Measurements from ENCODE around the gene BCAM.

Gene BCAM

GRCh38 chr19:44808463-44809371 is at the start of gene BCAM:
Gene BCAM (plus strand): TSS chr19:44809103. CDS start chr19:44809125, 22 bp downstream.
- TF ChIP-seq USF1 (IDR thresholded peaks at IDR 0.05) (no peak), RAD21 (IDR thresholded peaks at IDR 0.05; ENCODE audit: low read depth) (no peak), TCF12 (IDR thresholded peaks at IDR 0.05; ENCODE audit: low read depth) (peak; percentile 43; the same call in 1 of the 2 replicates), CREB1 (IDR thresholded peaks at IDR 0.05; ENCODE audit: low read depth) (no peak), NFIC (IDR thresholded peaks at IDR 0.05) (peak; percentile 90), MAX (IDR thresholded peaks at IDR 0.05) (peak; percentile 27; the same call in 1 of the 2 replicates), ZBTB7A (IDR thresholded peaks at IDR 0.05; ENCODE audit: low read depth) (peak; percentile 72), TEAD4 (IDR thresholded peaks at IDR 0.05) (peak; percentile 41; the same call in 1 of the 2 replicates), EGR1 (IDR thresholded peaks at IDR 0.05) (0 out of 2 replicates have a peak, but pooled peaks have one; percentile 42), YY1 (IDR thresholded peaks at IDR 0.05; ENCODE audit: low read depth) (no peak; the same call in 1 of the 2 replicates), EP300 (IDR thresholded peaks at IDR 0.05; ENCODE audit: borderline replicate concordance) (peak; percentile 46; the same call in 1 of the 2 replicates), TAF1 (IDR thresholded peaks at IDR 0.05; ENCODE audit: low read depth) (peak; percentile 54; the same call in 1 of the 2 replicates)

GRCh38 chr19:44762038-44762437 is 46.9 kb upstream of the BCAM start:
- TF ChIP-seq TAF1 (IDR thresholded peaks at IDR 0.05; ENCODE audit: low read depth) (no peak), CREB1 (IDR thresholded peaks at IDR 0.05; ENCODE audit: low read depth) (no peak), TCF12 (IDR thresholded peaks at IDR 0.05; ENCODE audit: low read depth) (no peak), FOXM1 (IDR thresholded peaks at IDR 0.05; ENCODE audit: borderline replicate concordance, low read depth) (no peak), EP300 (IDR thresholded peaks at IDR 0.05; ENCODE audit: borderline replicate concordance) (no peak), NFIC (IDR thresholded peaks at IDR 0.05) (no peak), USF1 (IDR thresholded peaks at IDR 0.05) (no peak), CEBPB (IDR thresholded peaks at IDR 0.05) (no peak), REST (IDR thresholded peaks at IDR 0.05; ENCODE audit: low read depth) (no peak), ZBTB7A (IDR thresholded peaks at IDR 0.05; ENCODE audit: low read depth) (no peak), TEAD4 (IDR thresholded peaks at IDR 0.05) (no peak), EGR1 (IDR thresholded peaks at IDR 0.05) (no peak), YY1 (IDR thresholded peaks at IDR 0.05; ENCODE audit: low read depth) (no peak), MAX (IDR thresholded peaks at IDR 0.05) (no peak), RAD21 (IDR thresholded peaks at IDR 0.05; ENCODE audit: low read depth) (no peak)

- TF ChIP-seq CREB1 (IDR thresholded peaks at IDR 0.05; ENCODE audit: low read depth) (no peak), NFIC (IDR thresholded peaks at IDR 0.05) (no peak), TCF12 (IDR thresholded peaks at IDR 0.05; ENCODE audit: low read depth) (no peak), EGR1 (IDR thresholded peaks at IDR 0.05) (no peak), CEBPB (IDR thresholded peaks at IDR 0.05) (no peak), ZBTB7A (IDR thresholded peaks at IDR 0.05; ENCODE audit: low read depth) (no peak), RAD21 (IDR thresholded peaks at IDR 0.05; ENCODE audit: low read depth) (no peak), TAF1 (IDR thresholded peaks at IDR 0.05; ENCODE audit: low read depth) (no peak), TEAD4 (IDR thresholded peaks at IDR 0.05) (no peak), YY1 (IDR thresholded peaks at IDR 0.05; ENCODE audit: low read depth) (no peak), FOXM1 (IDR thresholded peaks at IDR 0.05; ENCODE audit: borderline replicate concordance, low read depth) (no peak), MAX (IDR thresholded peaks at IDR 0.05) (no peak), USF1 (IDR thresholded peaks at IDR 0.05) (no peak), REST (IDR thresholded peaks at IDR 0.05; ENCODE audit: low read depth) (no peak), EP300 (IDR thresholded peaks at IDR 0.05; ENCODE audit: borderline replicate concordance) (no peak)
Measured at GRCh38 chr19:44765033-44765948, 43.6 kb upstream of the BCAM start.

All from Ishikawa (cell line).